T47D (cell line): Measurements from ENCODE around the gene TSPEAR.
A peak's percentile ranks its signal among the peaks of the same experiment; 100 is the strongest.

Experiments used
- DNase-seq, 2 experiments: peaks; one replicate each; pipeline versions ENCODE4 v3.0.0 to v3.0.0-alpha.2; 2011 to 2012; ENCODE audit warnings: low read depth in 1 of 2, low spot score in 1 of 2
- JUND ChIP-seq: IDR thresholded peaks from 2 replicates; pipeline ENCODE4 v1.6.1; 2012; ENCODE audit warnings: low read depth
- in situ Hi-C: cut with HindIII; loops from 2 replicates; pipeline ENCODE4 v1.10.0; 2016; ENCODE audit warnings: low sequenced_read_pairs, low pct_unique_long_range_greater_than_20kb

TSPEAR gene

DNA sequence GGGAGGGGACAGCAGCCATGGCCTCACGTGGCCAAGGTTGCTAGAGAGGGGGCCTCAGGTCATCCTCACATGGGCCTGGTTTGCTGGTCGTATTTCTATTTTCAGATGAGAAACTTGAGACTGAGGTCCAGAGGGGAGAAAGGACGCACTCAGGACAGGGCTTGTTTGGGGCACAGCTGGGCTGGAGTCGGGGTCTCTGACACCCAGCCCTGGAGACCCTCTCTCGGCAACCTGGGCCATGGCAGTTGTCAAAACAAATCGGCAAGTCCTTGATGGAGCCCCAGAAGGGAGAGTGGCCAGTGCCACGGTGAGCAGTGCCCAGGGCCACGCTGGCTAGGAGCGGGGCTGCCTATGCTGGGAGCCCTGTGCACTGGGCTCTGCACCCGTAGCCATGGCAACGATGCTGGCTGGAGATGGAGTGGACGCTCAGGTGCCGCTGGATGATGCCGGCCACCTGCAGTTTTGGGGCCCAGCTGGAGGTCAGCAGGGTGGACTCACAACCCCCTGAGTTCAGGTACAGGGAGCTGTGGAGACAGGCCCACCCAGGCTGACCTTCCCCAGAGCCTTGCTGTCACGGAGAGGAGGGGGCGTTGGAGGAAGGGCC, 244.9 kb downstream of the TSPEAR start:
- no peak for DNase-seq
- in situ Hi-C loops: no loop called here
- TF ChIP-seq JUND: no peak

DNA sequence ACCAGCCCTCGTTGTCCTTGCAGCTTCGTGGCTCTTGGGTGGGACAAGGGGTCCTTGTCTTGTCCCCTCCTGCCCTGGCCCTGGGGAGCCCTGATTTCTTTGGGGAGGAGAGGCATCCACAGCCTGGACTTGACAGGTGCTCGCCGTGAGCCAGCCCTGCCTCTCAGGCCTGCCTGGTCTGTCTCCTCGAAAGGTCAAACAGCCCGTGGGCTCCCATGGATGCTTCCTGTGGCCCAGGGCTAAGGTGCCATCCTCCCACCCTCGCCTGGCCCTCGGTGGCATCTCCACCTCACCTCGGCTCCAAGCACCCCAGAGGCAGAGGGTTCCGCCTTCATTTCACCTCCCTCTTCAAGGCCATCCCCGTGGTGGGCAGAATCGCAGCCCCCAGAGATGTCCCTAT, 247.0 kb downstream of the TSPEAR start:
- in situ Hi-C loops: no loop called here
- no peak for TF ChIP-seq JUND
- DNase-seq: no peak

DNA sequence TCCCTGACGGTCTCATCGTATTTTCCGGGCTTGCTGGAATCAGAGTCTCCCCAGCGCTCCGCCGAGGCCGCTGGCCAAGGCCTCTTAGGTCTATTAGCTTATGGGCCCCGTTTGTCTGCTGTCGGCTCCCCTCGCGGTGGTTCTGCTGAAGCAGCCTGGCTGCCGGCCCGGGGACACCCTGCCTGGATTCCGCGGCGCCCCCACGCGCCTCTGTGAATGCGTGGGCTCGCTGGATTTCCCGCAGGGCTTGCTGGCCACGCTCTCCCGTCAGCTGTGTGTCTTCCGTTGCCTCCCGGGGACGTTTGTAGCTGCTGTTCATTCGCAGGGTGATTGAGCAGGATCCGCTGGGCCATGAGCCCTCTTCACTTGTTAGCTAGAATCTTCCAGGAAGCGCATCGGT, 247.6 kb downstream of the TSPEAR start:
- no peak for TF ChIP-seq JUND
- in situ Hi-C loops: no loop called here
- no peak for DNase-seq

DNA sequence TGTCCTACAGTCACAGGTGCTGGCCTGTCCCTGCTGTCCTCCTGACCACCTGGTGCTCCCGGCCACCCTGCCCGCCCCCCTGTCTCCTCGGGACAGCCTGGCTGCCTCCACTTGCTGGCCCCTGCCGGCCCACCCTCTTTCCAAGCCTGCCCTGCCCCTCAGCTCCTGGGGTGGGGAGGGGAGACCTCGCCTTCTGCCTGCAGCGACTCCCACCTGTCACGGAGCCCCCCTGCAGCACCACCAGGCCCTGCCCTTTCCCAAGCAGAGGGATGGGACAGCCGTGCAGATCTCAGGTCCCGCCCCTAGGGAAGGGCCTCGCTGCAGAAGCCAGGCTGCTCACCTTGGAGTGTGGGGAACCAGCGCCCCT, 248.6 kb downstream of the TSPEAR start:
- TF ChIP-seq JUND: no peak
- in situ Hi-C loops: no loop called here

DNA sequence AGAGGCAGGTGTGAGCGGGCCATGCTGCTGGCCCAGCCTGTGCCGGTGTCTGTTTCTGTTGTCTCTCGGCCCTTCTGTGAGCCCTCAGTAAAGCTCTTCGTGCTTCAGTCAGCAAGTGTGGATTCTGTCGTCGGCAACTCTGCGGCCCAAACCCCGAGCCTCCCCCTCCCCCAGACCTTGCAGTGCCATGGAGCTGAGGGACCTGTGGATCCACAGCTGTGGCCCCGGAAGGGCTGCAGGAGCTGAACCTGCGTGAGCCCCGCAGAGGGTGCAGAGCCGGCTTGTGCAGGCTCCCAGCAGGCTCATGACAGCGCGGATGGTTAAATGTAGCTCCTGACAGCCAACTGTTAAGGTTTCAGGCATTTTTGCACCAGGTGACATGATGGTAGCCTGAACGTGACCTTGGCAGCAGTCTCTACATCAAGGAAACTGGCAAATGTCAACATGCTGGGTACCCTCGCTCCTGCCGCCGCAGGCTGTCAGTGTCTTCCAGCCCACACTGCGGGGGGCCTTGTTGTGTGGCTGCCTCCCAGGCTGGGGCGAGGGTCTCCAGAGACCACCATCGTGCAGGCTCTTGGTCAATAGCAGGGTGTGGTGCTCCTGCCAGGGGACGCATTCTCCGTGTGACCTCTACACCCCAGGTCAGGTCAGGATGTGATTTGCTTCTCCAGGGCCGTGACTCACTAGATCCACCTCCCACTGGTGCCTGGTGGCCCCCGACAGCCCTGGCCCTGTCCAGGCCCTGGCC, 249.1 kb downstream of the TSPEAR start:
- no peak for TF ChIP-seq JUND
- in situ Hi-C loops: no loop called here
- DNase-seq: no peak

More for the DNA sequence above, 248.6 kb downstream of the TSPEAR start:
- no peak for DNase-seq

DNA sequence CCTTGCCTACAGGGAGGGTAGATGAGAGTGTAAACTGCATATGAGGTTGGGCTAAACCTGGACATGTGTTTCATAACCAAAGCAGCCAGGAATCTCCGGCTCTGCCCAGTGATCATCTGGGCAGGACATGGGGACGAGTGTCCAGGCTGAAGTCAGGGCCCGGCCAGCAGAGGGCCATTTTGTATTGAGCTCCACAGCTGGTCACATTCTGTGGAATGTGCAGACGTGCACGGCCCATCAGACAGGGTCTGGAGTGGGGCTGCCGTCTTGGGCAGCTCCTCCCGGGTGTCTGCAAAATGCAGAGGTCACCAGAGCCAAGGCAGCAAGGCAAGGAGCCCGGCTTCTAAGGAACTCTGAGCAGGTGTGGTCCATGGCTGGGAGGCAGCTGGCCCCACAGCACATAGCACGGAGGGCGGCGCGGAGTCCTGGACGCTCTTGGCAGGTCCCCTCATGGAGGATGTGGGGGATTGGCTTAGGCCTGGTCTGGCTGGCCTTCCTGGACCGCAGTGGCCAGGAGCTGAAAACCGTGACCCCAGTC, 249.8 kb downstream of the TSPEAR start:
- peak; percentile 55 to 58 for DNase-seq
- TF ChIP-seq JUND: no peak
- in situ Hi-C loops: no loop called here

DNA sequence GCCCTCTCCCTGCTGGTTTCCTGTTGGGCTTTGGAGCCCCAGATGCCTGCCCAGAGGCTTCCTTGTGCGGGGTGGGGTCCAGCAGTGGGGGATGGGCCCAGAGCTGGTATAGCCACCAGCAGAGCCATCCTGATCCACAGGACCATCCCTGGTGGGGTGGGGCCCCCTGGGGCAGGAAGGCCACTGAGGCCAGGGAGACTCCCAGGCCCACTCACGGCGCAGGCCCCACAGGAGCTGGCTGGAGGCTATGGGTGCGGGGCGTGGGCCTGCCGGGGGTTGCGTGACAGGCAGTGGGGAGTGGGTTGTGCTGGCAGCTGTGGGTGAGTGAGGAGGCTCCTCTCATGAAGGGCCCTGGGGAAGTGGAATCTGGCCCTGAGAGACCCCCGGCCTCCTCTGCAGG, 250.4 kb downstream of the TSPEAR start:
- DNase-seq: no peak
- no peak for TF ChIP-seq JUND
- in situ Hi-C loops: no loop called here

DNA sequence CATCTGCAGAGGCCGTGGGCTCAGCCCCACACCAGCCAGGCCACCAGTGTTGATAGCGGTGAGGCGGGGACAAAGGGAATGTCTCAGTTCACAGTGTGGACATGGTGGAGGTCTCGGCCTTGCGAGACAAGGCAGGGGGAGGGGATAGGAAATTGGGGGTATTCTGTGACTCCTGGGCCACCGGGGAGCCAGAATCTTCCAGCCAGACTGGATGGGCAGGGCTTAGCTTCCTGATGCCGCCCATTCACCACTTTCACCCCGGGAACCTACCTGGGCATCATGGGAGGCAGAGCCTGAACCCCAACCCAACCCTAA, 251.0 kb downstream of the TSPEAR start:
- TF ChIP-seq JUND: no peak
- DNase-seq: no peak
- in situ Hi-C loops: no loop called here

DNA sequence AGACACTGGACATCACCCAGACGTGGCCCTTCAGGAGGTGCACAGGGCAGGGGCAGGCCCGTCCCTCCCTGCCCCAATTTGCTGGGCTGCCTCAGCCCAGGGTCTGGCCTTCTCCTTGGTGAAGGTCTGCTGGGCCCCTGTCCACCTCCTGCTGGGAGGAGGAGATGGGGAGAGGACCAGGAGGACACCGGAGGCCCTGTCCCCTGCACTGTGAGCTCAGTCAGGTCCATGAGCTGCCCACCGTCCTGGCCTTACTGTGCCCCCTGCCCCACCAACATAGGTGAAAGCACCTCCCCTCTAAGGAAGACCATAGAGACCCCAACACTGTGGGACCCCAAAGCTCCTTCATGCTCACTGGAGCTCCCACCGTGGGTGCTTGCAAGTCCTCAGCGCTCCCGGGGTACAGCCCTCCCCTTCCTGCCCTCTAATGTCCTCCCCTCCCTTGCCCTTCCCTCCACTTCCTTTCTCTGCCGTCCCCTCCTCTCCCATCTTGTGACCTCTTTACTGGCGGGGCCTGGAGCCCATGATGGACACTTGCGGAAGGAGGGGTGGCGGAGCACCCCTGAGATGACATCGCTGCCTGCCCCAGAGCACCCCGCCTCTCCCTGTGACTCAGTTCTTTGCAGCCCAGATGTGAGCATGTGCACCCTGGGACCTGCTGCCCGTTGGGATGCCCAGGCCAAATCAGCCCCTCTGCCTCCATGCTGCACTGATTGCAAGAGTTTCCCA, 251.5 kb downstream of the TSPEAR start:
- TF ChIP-seq JUND: no peak
- DNase-seq: no peak
- in situ Hi-C loops: no loop called here

DNA sequence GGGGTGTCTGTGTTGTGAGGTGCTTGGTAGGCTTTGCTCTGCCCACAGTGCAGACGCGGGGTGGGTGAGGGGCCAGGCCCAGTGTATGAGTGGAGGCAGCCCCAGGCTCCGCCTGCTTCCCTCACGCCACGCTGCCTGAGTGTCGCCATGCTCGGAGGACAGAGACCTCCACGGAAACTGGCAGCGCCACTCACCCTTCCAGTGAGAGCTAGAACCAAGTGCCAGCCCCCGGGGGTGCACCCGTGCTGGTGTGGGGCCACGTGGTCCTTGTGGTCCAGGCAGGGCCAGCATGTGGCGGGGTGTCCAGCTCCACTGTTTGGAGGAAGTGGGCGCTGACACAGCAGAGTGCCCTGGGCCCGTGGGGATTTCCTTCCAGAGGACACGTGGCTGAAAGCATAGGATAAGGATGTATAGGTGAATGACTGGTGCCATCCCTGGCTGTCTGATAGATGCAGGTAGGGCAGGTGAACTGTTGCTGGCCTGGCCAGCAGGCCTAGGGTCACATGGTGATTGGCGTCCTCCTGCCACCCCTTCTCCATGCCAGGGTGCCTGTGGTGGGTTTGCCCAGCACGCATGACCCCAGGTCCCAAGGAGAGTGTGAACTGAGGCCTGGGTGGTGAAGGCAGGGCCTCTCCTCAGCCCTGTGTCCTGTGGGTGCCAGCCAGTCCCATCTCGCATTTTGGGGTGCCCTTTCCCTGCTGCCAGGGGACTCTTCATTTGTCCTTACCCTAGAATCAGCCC, 252.2 kb downstream of the TSPEAR start:
- DNase-seq: no peak
- TF ChIP-seq JUND: no peak
- in situ Hi-C loops: no loop called here

DNA sequence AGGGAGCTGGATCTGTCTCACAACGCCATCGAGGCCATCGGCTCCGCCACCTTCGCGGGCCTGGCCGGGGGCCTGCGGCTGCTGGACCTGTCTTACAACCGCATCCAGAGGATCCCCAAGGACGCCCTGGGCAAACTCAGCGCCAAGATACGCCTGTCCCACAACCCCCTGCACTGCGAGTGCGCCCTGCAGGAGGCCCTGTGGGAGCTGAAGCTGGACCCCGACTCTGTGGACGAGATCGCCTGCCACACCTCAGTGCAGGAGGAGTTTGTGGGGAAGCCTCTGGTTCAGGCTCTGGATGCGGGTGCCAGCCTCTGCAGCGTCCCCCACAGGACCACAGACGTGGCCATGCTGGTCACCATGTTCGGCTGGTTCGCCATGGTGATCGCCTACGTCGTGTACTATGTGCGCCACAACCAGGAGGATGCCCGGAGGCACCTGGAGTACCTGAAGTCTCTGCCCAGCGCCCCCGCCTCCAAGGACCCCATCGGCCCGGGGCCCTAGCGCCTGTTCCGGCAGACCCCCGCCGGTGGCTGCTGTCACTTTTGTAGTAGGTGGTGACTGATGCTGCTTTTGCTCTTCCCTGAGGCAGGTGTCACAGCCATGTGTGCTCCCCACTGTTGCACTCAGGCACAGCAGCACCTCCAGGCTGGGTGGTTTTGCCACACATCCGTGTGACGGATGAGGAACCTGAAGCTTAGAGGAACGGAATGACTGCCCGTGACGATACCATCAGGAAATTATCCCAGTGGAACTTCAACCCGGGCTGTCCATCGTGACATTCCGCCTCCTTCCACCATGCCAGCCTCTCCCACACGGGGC, 254.2 kb downstream of the TSPEAR start:
- no peak for TF ChIP-seq JUND

DNA sequence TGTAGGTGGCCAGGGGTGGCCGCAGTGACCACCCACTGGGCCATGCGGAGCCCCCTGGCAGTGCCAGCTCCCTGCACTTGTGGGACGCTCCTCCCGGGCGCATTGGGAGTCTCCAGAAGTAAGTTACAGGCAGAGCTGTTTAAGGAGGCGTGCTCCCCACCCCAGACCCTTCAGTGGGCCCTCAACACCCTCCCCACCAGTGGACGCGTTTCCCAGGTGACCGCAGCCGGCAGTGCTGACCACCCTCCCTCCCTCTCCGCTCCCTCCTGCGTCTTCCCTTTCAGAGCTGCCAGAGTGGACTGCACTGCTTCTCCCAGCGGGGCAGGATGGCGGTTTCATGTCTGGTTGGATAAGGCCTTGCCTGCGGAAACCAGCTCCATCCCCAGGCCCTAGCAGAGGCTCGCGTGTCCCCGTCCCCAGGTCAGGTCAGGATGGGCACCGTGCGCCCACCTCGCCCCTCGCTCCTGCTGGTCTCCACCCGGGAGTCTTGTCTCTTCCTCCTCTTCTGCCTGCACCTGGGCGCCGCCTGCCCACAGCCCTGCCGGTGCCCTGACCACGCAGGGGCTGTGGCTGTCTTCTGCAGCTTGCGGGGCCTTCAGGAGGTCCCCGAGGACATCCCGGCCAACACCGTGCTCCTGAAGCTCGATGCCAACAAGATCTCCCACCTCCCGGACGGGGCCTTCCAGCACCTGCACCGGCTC, 255.0 kb downstream of the TSPEAR start:
- in situ Hi-C loops: no loop called here
- DNase-seq: no peak

More for the DNA sequence above, 254.2 kb downstream of the TSPEAR start:
- in situ Hi-C loops: no loop called here
- DNase-seq: no peak

More for the DNA sequence above, 255.0 kb downstream of the TSPEAR start:
- no peak for TF ChIP-seq JUND
